Naive thymus-derived CD4-positive, alpha-beta T cell (primary cell): ENCODE results near the gene GXYLT2. TPM values are rescaled to one million over a fixed set of nuclear protein-coding genes. Genes with fewer than 3 reads are reported as not detected.

Source experiments
- ATAC-seq: fragments of 150-1000 bp; cut with Tn5 transposase; 2 replicates; pipeline ENCODE4 v1.10.0; 2021; ENCODE audit warnings: mild to moderate bottlenecking, moderate library complexity
- CTCF ChIA-PET: fragments of 350-600 bp; sonication (Branson Sonifier 250); formaldehyde crosslinking; loops from one replicate; lab custom pipeline; 2021; ENCODE audit warnings: antibody characterized with exemption; lab: Charles Lee
- POLR2A ChIA-PET: fragments of 350-600 bp; sonication (Branson Sonifier 250); formaldehyde crosslinking; loops from one replicate; lab custom pipeline; 2021; ENCODE audit warnings: antibody characterized with exemption, inconsistent platforms; lab: Charles Lee
- DNase-seq, 9 donors: peaks; one replicate each; pipeline versions ENCODE4 v3.0.0 to v3.0.0-alpha.2; 2020 to 2022; ENCODE audit warnings: mixed read lengths in 1 of 9
- H3K27ac ChIP-seq: one replicate; pipeline ENCODE4 v1.7.0; 2013; ENCODE audit warnings: mild to moderate bottlenecking, low read depth, low read length, moderate library complexity
- H3K27me3 ChIP-seq, 2 donors: one replicate each; pipeline ENCODE4 v1.7.0; 2013; ENCODE audit warnings: low read length in 2 of 2, mild to moderate bottlenecking in 2 of 2, moderate library complexity in 2 of 2; ENCODE audit not compliant: control insufficient read depth in 2 of 2, insufficient read depth in 2 of 2
- H3K36me3 ChIP-seq, 3 experiments: 1 replicate in 2 of 3; 2 replicates in 1 of 3; pipeline ENCODE4 v1.7.0; 2013; ENCODE audit warnings: low read length in 3 of 3, mild to moderate bottlenecking in 3 of 3, moderate library complexity in 1 of 3; ENCODE audit not compliant: insufficient read depth in 3 of 3, control insufficient read depth in 2 of 3
- H3K4me1 ChIP-seq, 2 donors: one replicate each; pipeline ENCODE4 v1.7.0; 2013; ENCODE audit warnings: low read length in 2 of 2, mild to moderate bottlenecking in 2 of 2, moderate library complexity in 1 of 2; ENCODE audit not compliant: control insufficient read depth in 2 of 2, insufficient read depth in 2 of 2
- H3K4me3 ChIP-seq: 2 replicates; pipeline ENCODE4 v1.7.0; 2013; ENCODE audit warnings: mild to moderate bottlenecking, low read length
- H3K9me3 ChIP-seq, 3 experiments: 1 replicate in 2 of 3; 2 replicates in 1 of 3; pipeline ENCODE4 v1.7.0; 2013; ENCODE audit warnings: low read length in 3 of 3; ENCODE audit not compliant: control insufficient read depth in 2 of 3
- H3K27ac Mint-ChIP-seq, 9 donors: one replicate each; pipeline ENCODE4 v1.8.0; 2020 to 2022; ENCODE audit warnings: mixed read lengths in 9 of 9, mild to moderate bottlenecking in 8 of 9, moderate library complexity in 5 of 9, inconsistent platforms in 2 of 9
- H3K27me3 Mint-ChIP-seq, 5 donors: one replicate each; pipeline ENCODE4 v1.8.0; 2021 to 2022; ENCODE audit warnings: mixed read lengths in 5 of 5, mild to moderate bottlenecking in 1 of 5
- H3K36me3 Mint-ChIP-seq, 5 donors: one replicate each; pipeline ENCODE4 v1.8.0; 2020 to 2022; ENCODE audit warnings: mixed read lengths in 5 of 5, mild to moderate bottlenecking in 3 of 5, inconsistent platforms in 1 of 5
- H3K4me1 Mint-ChIP-seq, 7 donors: one replicate each; pipeline ENCODE4 v1.8.0; 2020 to 2022; ENCODE audit warnings: mixed read lengths in 7 of 7, mild to moderate bottlenecking in 3 of 7, inconsistent platforms in 1 of 7
- H3K4me3 Mint-ChIP-seq, 10 donors: one replicate each; pipeline ENCODE4 v1.8.0; 2020 to 2022; ENCODE audit warnings: mild to moderate bottlenecking in 10 of 10, mixed read lengths in 10 of 10, moderate library complexity in 6 of 10, inconsistent platforms in 2 of 10
- H3K9me3 Mint-ChIP-seq, 11 donors: one replicate each; pipeline ENCODE4 v1.8.0; 2020 to 2022; ENCODE audit warnings: mixed read lengths in 11 of 11, mild to moderate bottlenecking in 4 of 11, inconsistent platforms in 1 of 11, moderate library complexity in 1 of 11
- intact Hi-C, 2 donors: fragments of 100-400 bp; cut with micrococcal nuclease; formaldehyde crosslinking; loops; one replicate each; pipeline ENCODE4 v1.15.1; 2023
- polyA plus RNA-seq, 2 donors: library from polyadenylated mRNA; unstranded; fragments of 300-500 nt; fragmentation: Illumina TruSeq; gene quantifications; one replicate each; pipeline ENCODE4 v1.2.3, GENCODE V29; 2021
- total RNA-seq, 6 experiments: library from RNA in 5 of 6; stranded (reverse) in 5 of 6; gene quantifications; 1 replicate in 5 of 6; 2 replicates in 1 of 6; pipeline ENCODE4 v1.2.3 and lab custom pipeline; 2021 to 2026

The GXYLT2 gene
- total and polyA plus RNA-seq, 7 experiments from 2014 or later, result not detected

DNA sequence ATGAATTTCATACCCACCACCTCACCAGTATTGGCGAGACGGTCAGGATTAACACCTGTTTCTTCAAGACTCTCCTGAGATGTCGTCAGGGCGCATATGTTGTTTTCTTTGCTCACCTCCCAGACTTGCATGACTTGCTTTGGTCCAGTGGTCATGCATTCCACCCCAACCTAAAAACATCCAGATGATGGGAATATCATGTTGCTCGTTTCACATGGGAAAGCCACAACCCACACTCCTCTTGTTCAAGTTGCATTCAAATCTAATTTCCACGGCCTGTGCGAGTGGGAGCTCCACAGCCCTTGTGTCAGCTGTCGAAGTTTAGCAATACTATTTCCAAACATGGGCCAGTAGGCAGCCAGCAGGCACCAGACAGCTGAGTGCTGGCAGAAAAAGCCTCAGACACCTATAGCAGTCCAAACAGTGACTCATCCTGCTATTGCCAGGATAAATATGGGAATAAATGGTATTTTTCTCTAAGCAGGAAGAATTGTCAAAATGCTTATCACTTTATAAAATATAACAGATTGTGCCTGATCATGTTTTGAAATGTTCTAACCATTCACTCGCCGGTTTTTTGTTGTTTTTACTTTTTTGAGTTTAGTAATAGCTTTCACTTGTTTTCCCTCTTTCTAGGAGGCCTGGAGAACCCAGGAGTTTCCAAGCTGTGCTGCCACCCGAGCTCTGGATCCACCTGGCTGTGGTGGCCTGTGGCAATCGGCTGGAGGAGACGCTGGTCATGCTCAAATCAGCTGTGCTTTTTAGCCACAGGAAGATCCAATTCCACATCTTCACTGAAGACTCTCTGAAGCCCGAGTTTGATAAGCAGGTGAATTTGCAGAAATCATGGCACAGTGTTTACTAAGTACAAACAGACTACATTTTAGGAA lies 20.1 kb downstream of the GXYLT2 start:
- Histone ChIP-seq H3K4me1 (no peaks in the 10 kb centered on the region), H3K36me3 (no peaks in the 10 kb centered on the region), H3K27me3 (no peaks in the 10 kb centered on the region), H3K27ac (no peak overlapping the region), H3K9me3 (no peaks in the 10 kb centered on the region), H3K4me3 (no peak overlapping the region)
- Mint-ChIP-seq H3K36me3 (no peaks in the 10 kb centered on the region), H3K4me3 (no peak overlapping the region), H3K4me1 (no peaks in the 10 kb centered on the region), H3K27ac (no peak overlapping the region), H3K9me3 (no peaks in the 10 kb centered on the region), H3K27me3 (peaks cover 0 to 20% (median 5%) of the 10 kb centered on the region in 5 donors)
- no peak for DNase-seq
- intact Hi-C loops, result no loop called here
- ChIA-PET POLR2A (no interaction called here), CTCF (no interaction called here)
- no peak for ATAC-seq

DNA sequence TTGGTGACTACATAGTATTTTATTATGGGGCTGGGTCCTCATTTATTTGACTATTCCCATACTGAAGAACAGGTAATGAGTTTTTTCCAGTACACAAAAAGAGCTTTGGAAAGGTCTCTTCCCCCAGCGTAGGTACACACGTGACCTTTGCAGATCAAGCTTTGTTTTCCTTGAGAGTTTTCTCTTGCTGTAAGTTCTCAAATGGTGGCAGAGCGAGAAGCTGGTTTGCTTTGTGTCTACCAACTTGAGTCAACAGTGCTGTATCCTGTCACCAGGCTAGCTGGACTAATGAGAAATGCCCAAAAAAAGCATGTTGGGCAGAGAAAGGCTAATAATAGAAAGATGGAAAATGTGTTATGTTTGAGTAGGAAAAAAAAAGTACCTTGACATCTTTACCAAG lies 21.7 kb downstream of the GXYLT2 start:
- POLR2A ChIA-PET, result no interaction called here
- Mint-ChIP-seq H3K27ac (no peak overlapping the region), H3K9me3 (no peaks in the 10 kb centered on the region), H3K4me3 (no peak overlapping the region), H3K36me3 (no peaks in the 10 kb centered on the region), H3K4me1 (no peaks in the 10 kb centered on the region), H3K27me3 (peaks cover 0 to 14% (median 4%) of the 10 kb centered on the region in 5 donors)
- H3K4me3 ChIP-seq, result no peak overlapping the region
- ATAC-seq (no peak), DNase-seq (no peak)
- intact Hi-C loops, result no loop called here
- no peaks in the 10 kb centered on the region for H3K9me3 ChIP-seq
- H3K36me3 ChIP-seq, result no peaks in the 10 kb centered on the region
- no peaks in the 10 kb centered on the region for H3K4me1 ChIP-seq
- no peak overlapping the region for H3K27ac ChIP-seq
- CTCF ChIA-PET, result no interaction called here
- no peaks in the 10 kb centered on the region for H3K27me3 ChIP-seq

DNA sequence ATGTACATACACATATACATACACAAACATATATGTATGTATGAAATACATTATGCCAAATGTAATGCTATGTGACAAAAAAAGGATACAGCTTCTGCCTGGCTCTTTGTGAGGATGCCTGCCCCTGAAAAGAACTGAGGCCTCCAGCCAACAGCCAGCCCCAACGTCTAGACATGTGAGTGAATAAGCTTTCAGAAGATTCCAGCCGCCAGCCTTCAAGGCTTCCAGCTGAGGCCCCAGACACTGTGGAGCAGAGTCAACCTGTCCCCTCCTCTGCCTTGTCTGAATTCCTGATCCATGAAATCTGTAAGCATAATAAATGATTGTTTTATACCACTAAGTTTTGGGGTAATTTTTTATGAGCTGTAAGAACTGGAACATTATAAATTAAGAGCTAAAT lies 24.7 kb downstream of the GXYLT2 start:
- no peak overlapping the region for H3K27ac ChIP-seq
- Mint-ChIP-seq H3K9me3 (no peaks in the 10 kb centered on the region), H3K27me3 (peaks cover 5 to 14% (median 10%) of the 10 kb centered on the region in 5 donors), H3K4me3 (no peak overlapping the region), H3K4me1 (no peaks in the 10 kb centered on the region), H3K27ac (no peak overlapping the region), H3K36me3 (no peaks in the 10 kb centered on the region)
- no peaks in the 10 kb centered on the region for H3K27me3 ChIP-seq
- no peaks in the 10 kb centered on the region for H3K9me3 ChIP-seq
- intact Hi-C loops, result no loop called here
- H3K4me1 ChIP-seq, result no peaks in the 10 kb centered on the region
- DNase-seq (no peak), ATAC-seq (no peak)
- CTCF ChIA-PET, result no interaction called here
- H3K36me3 ChIP-seq, result no peaks in the 10 kb centered on the region
- no peak overlapping the region for H3K4me3 ChIP-seq
- POLR2A ChIA-PET, result no interaction called here

DNA sequence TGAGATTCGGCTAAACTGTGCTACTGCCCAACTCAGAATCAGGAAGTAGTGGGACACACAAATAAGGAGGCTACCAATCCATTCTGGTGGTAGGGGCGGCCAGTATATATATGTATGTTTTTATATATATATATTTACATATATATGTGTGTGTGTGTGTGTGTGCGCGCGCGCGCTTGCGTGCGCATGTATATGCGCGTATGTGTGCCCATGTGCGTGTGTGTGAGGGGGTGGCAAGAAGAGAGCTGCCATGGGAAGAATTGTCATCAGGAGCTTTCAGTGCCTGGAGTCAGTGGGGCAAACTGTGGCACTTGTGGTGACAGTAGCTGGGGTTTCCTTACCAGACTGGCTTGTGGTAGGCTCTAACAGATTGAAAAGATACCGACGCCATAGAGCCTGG lies 26.5 kb downstream of the GXYLT2 start:
- no peak overlapping the region for H3K27ac Mint-ChIP-seq
- Histone ChIP-seq H3K27me3 (no peaks in the 10 kb centered on the region), H3K9me3 (no peaks in the 10 kb centered on the region), H3K27ac (no peak overlapping the region), H3K4me3 (no peak overlapping the region), H3K36me3 (no peaks in the 10 kb centered on the region), H3K4me1 (no peaks in the 10 kb centered on the region)
- intact Hi-C loops, result no loop called here
- no peak for DNase-seq
- CTCF ChIA-PET, result no interaction called here
- H3K27me3 Mint-ChIP-seq, result peaks cover 5 to 10% (median 9%) of the 10 kb centered on the region in 5 donors
- POLR2A ChIA-PET, result no interaction called here
- H3K36me3 Mint-ChIP-seq, result no peaks in the 10 kb centered on the region
- no peak overlapping the region for H3K4me3 Mint-ChIP-seq
- no peaks in the 10 kb centered on the region for H3K4me1 Mint-ChIP-seq
- H3K9me3 Mint-ChIP-seq, result no peaks in the 10 kb centered on the region
- no peak for ATAC-seq

DNA sequence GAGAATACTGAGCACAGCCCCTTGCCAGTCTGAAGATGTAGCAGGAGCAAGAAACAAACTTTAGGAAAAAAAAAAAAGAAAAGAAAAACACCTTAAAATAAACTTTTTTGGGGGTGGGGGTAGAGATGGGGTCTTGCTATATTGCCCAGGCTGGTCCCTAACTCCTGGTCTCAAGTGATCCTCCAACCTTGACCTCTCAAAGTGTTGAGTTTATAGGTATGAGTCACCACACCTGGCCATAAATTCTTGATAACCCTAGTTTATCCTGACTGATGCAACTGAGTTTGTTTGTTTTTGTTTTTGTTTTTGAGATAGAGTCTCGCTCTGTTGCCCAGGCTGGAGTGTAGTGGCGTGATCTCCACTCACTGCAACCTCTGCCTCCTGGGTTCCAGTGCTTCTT lies 28.4 kb downstream of the GXYLT2 start:
- POLR2A ChIA-PET, result no interaction called here
- CTCF ChIA-PET, result no interaction called here
- H3K27me3 Mint-ChIP-seq, result peaks cover 1 to 10% (median 5%) of the 10 kb centered on the region in 5 donors
- no peak overlapping the region for H3K4me3 Mint-ChIP-seq
- Histone ChIP-seq H3K36me3 (no peaks in the 10 kb centered on the region), H3K9me3 (no peaks in the 10 kb centered on the region), H3K27me3 (no peaks in the 10 kb centered on the region), H3K4me3 (no peak overlapping the region), H3K27ac (no peak overlapping the region), H3K4me1 (no peaks in the 10 kb centered on the region)
- H3K27ac Mint-ChIP-seq, result no peak overlapping the region
- no peaks in the 10 kb centered on the region for H3K4me1 Mint-ChIP-seq
- DNase-seq (no peak), ATAC-seq (no peak)
- intact Hi-C loops, result no loop called here
- no peaks in the 10 kb centered on the region for H3K9me3 Mint-ChIP-seq
- no peaks in the 10 kb centered on the region for H3K36me3 Mint-ChIP-seq

GRCh38 chr3:72919520-72919919 lies 31.7 kb downstream of the GXYLT2 start:
- no peaks in the 10 kb centered on the region for H3K9me3 ChIP-seq
- H3K36me3 Mint-ChIP-seq, result no peaks in the 10 kb centered on the region
- no peaks in the 10 kb centered on the region for H3K9me3 Mint-ChIP-seq
- DNase-seq (no peak), ATAC-seq (no peak)
- H3K4me1 Mint-ChIP-seq, result no peaks in the 10 kb centered on the region
- no peak overlapping the region for H3K4me3 Mint-ChIP-seq
- no peak overlapping the region for H3K27ac ChIP-seq
- POLR2A ChIA-PET, result no interaction called here
- H3K36me3 ChIP-seq, result no peaks in the 10 kb centered on the region
- no peak overlapping the region for H3K27ac Mint-ChIP-seq
- H3K27me3 ChIP-seq, result no peaks in the 10 kb centered on the region
- no peaks in the 10 kb centered on the region for H3K4me1 ChIP-seq
- H3K27me3 Mint-ChIP-seq, result peaks cover 4 to 12% (median 10%) of the 10 kb centered on the region in 5 donors
- CTCF ChIA-PET, result no interaction called here
- intact Hi-C loops, result no loop called here
- no peak overlapping the region for H3K4me3 ChIP-seq

- Histone ChIP-seq H3K4me1 (no peaks in the 10 kb centered on the region), H3K9me3 (no peaks in the 10 kb centered on the region), H3K4me3 (no peak overlapping the region), H3K27ac (no peak overlapping the region), H3K27me3 (no peaks in the 10 kb centered on the region), H3K36me3 (no peaks in the 10 kb centered on the region)
- H3K27me3 Mint-ChIP-seq, result peaks cover 0 to 16% (median 5%) of the 10 kb centered on the region in 5 donors
- DNase-seq (no peak), ATAC-seq (no peak)
- H3K4me3 Mint-ChIP-seq, result no peak overlapping the region
- H3K27ac Mint-ChIP-seq, result no peak overlapping the region
- ChIA-PET CTCF (no interaction called here), POLR2A (no interaction called here)
- H3K4me1 Mint-ChIP-seq, result no peaks in the 10 kb centered on the region
- intact Hi-C loops, result no loop called here
- H3K9me3 Mint-ChIP-seq, result peaks cover 0 to 8% (median 2%) of the 10 kb centered on the region in 11 donors
- no peaks in the 10 kb centered on the region for H3K36me3 Mint-ChIP-seq
Observed at GRCh38 chr3:72924055-72924454, 36.2 kb downstream of the GXYLT2 start.
